ENCODE results near the gene IL17B. TPM values are rescaled to one million over a fixed set of nuclear protein-coding genes. Genes with fewer than 3 reads are reported as not detected.

IL17B gene
- total and polyA plus RNA-seq, 2 of the 8 experiments (the other 6 are each of a cell fraction or from before 2014, with no cell fraction given): 0.18 TPM; not detected in 1

GRCh38 chr5:149404746-149405549 lies 25.9 kb upstream of the IL17B start (continued):
- TF ChIP-seq GTF2F1 (IDR thresholded peaks at IDR 0.05; ENCODE audit: borderline replicate concordance, low read depth, low read length) (no peak), ATF3 (IDR thresholded peaks at IDR 0.05; ENCODE audit: insufficient read depth, low read depth, low read length) (no peak), E2F6 (IDR thresholded peaks at IDR 0.05) (no peak), SIX5 (IDR thresholded peaks at IDR 0.05; ENCODE audit: low read depth, low read length) (no peak), SP4 (IDR thresholded peaks at IDR 0.05; ENCODE audit: low read length) (no peak), MAFK (IDR thresholded peaks at IDR 0.05; ENCODE audit: low read depth, low read length) (no peak), BCL11A (IDR thresholded peaks at IDR 0.05; ENCODE audit: low read depth in 2 of 2, low read length in 2 of 2) (no peak), EZH2 (IDR thresholded peaks at IDR 0.05; ENCODE audit: low read depth, low read length, severe bottlenecking) (no peak), TEAD4 (IDR thresholded peaks at IDR 0.05; ENCODE audit: low read depth, low read length) (no peak)

Data from H1 (cell line).